Mesodermal cell (in vitro differentiated cells): ENCODE measurements around the gene DHRS4. TPM values are rescaled to one million over a fixed set of nuclear protein-coding genes. Genes with fewer than 3 reads are reported as not detected.

Source experiments
- H3K27ac ChIP-seq: 2 replicates; pipeline ENCODE4 v1.7.0; 2013; ENCODE audit warnings: mild to moderate bottlenecking, low read depth, low read length, moderate library complexity; ENCODE audit not compliant: severe bottlenecking
- H3K36me3 ChIP-seq: 2 replicates; pipeline ENCODE4 v1.7.1; 2013; ENCODE audit warnings: mild to moderate bottlenecking, low read length, moderate library complexity; ENCODE audit not compliant: control insufficient read depth, insufficient read depth
- H3K4me1 ChIP-seq: one replicate; pipeline ENCODE4 v1.7.1; 2013; ENCODE audit warnings: mild to moderate bottlenecking, low read length; ENCODE audit not compliant: insufficient read depth, control insufficient read depth, poor library complexity, severe bottlenecking
- H3K4me3 ChIP-seq: 2 replicates; pipeline ENCODE4 v1.7.0; 2013; ENCODE audit warnings: low read length, control low read depth, mild to moderate bottlenecking; ENCODE audit not compliant: insufficient read depth, poor library complexity, severe bottlenecking; ENCODE audit errors: extremely low read depth
- H3K9me3 ChIP-seq: 2 replicates; pipeline ENCODE4 v1.7.1; 2013; ENCODE audit warnings: mild to moderate bottlenecking, low read length, moderate library complexity; ENCODE audit not compliant: control insufficient read depth
- WGBS, 2 experiments: methylation state at CpG; one replicate each; pipeline ENCODE4 v1.1.5; 2013; ENCODE audit warnings: missing lambda C conversion rate in 2 of 2; ENCODE audit not compliant: insufficient coverage in 2 of 2; 5-methylcytosine and 5-hydroxymethylcytosine counted together
- polyA plus RNA-seq, 2 experiments: library from polyadenylated mRNA; stranded (reverse); fragments of 50-300 nt; gene quantifications; one replicate each; pipeline ENCODE4 v1.2.3, GENCODE V29; 2013

Gene DHRS4
- polyA plus RNA-seq (2013, experiment 1 of 2), result 15.9 TPM
- 14.8 TPM for polyA plus RNA-seq (2013, experiment 2 of 2)

DNA sequence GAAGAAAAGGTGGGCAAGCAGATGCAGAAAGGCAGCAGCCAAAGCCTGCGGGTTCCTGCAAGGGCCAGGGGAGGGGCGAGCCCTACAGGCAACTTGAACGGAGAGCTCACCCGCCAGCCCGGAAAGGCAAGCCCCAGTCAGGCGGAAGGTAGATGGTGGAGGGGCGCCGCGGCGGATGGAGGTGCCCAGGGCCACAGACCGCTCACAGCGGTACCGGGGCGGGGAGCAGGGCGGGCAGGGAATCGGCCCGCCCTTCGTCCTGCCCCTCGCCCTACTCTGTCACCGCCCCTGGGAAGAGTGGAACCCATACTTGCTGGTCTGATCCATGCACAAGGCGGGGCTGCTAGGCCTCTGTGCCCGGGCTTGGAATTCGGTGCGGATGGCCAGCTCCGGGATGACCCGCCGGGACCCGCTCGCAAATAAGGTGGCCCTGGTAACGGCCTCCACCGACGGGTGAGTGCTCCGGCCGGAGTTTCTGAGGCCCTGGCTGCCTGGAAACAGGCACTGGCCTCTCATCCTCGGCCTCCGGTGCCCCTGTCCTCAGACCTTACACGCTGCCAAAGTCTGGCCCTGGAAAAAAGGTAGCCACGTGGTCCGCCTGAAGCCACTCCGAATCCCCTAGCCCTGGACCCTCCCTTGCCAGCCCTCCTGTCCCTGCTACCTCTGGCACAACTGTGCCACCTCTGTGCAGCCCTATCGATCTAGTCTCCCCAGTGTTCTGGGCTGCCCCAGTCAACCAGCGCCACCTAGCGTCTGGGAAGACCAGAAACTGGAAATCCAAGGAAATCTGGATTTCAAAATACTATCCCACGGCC, at the start of gene DHRS4:
DHRS4 (plus strand) TSS at position 307 of the 815 bp plus-strand sequence; CDS start at position 326, 19 bp downstream.
- 0 to 2% methylated on average over 39 to 43 of the region's 44 CpGs for WGBS, 2 experiments
- Histone ChIP-seq H3K9me3 (peaks cover 5% of the 10 kb centered on the region), H3K4me1 (peaks cover 9% of the 10 kb centered on the region), H3K4me3 (peak within 1 kb of the TSS; percentile 71), H3K27ac (peak within 1 kb of the TSS; percentile 43), H3K36me3 (no peaks in the 10 kb centered on the region)

DNA sequence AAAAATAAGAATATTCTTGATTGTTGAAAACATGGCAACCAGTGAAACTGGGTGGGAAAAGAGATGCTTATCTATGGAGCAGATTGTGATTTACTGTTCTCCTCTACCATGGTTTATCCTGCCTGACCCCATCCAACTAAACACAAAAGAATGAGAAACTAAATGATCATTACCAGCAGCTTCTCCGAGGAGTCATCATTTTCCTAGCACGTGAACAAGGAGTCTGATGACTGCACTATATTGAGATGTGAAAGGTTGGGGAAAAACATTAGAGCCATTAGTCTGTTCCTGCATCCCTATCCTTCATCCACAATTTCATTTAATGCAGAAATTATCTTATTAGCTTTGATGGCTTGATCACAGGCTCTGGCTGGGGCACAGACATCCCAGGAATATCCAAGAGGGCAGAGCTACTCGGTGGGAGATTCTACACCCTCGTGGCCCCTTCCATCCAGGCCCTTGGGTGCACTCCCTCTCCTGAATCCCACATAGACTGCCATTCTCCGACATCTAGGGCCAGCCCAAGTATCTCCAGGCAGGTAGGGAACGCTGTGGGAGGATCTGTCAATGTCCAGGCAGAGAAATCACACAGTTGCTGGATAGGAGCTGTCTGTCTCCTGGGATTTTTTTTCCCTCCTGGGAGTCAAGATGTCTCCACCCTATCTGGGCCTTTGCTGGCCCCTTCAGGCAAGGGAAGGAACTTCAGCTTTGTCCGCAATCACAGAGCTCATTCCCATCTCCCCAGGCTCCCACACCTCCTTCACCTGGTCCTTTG, 43.3 kb upstream of the DHRS4 start:
- WGBS, 2 experiments, result 50 to 94% methylated on average over 2 to 3 of the region's 7 CpGs
- Histone ChIP-seq H3K9me3 (no peaks in the 10 kb centered on the region), H3K36me3 (no peaks in the 10 kb centered on the region), H3K4me1 (no peaks in the 10 kb centered on the region), H3K4me3 (no peak overlapping the region), H3K27ac (no peak overlapping the region)

DNA sequence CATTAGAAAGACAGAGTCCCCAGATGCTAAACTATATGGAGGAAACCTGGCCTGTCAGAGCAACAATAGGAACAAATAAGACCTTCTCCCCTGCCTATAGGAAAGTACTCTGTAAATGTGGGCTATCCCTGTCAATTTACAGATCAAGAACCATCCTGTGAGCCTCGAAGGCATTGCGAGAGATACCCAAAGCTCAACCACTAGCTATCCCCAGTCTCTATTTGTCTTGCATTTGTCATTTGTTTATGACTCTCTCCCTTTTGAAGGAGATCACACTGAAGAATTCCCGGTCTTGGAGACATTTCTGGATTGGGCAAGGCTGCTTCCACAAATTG, 42.7 kb upstream of the DHRS4 start:
- Histone ChIP-seq H3K36me3 (no peaks in the 10 kb centered on the region), H3K4me3 (no peak overlapping the region), H3K27ac (no peak overlapping the region), H3K4me1 (no peaks in the 10 kb centered on the region), H3K9me3 (no peaks in the 10 kb centered on the region)
- WGBS, 2 experiments, result 74 to 82% methylated on average over 3 of the region's 3 CpGs

DNA sequence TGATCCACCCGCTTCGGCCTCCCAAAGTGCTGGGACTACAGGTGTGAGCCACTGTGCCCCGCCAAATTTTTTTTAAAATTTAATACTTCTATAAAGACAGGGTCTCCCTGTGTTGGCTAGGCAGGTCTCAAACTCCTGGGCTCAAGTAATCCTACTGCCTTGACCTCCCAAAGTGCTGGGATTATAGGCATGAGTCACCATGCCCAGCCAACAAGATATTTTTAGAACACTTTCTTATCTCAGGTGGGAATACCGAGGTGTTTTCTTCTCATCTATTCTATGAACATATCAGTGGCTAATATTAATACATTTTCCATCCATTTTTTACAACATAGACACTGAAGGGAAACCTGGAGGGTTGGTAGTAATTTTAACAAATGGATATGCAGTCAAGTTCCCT, 38.0 kb upstream of the DHRS4 start:
- Histone ChIP-seq H3K9me3 (no peaks in the 10 kb centered on the region), H3K36me3 (no peaks in the 10 kb centered on the region), H3K4me3 (no peak overlapping the region), H3K4me1 (no peaks in the 10 kb centered on the region), H3K27ac (no peak overlapping the region)
- 84% methylated on average over 3 of the region's 4 CpGs; no CpG with 5 or more reads in 1 of the 2 experiments for WGBS, 2 experiments

DNA sequence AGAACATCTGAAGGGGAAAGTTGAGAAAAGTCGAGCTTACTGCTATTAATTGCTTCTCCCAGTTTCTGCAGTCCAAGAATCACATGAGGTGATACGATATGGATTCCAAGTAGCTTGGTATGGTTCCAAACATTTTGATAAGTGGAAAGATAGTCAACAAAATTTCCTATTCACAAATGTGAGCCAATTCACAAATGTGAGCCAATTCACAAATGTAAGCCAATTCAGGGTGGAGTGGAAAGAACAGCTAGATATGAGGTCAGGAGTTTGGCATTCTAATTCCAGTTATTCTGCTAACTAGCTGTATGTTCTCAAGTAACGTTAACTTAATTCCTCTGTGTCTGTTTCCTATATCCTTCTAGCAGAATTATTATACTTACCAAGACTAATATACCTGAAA, 37.6 kb upstream of the DHRS4 start:
- Histone ChIP-seq H3K9me3 (no peaks in the 10 kb centered on the region), H3K27ac (no peak overlapping the region)
- WGBS, 2 experiments, result 60% methylated on average over 1 of the region's 3 CpGs; no CpG with 5 or more reads in 1 of the 2 experiments

DNA sequence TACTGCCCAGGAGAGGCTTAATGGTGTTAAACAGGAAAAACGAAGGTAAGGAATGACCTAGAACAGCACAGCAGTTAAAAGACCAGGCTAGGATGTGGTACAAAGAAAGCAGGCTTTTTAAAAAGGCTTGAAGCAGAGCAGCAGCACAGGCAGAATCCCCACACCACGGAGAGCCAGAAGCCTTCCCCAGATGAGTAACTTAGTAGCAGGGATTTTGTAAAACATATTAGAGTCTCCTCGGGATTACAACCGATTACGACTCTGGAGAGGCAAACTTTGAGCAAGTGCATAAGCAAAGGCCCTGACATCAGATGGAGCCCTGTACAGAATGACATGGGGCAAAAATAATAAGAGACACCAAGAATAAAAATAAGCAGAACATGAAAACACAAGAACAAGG, 37.1 kb upstream of the DHRS4 start:
- Histone ChIP-seq H3K4me3 (no peak overlapping the region), H3K27ac (no peak overlapping the region)
- WGBS, 2 experiments, result 96% methylated on average over 3 to 4 of the region's 5 CpGs

More for the DNA sequence above, 37.6 kb upstream of the DHRS4 start:
- Histone ChIP-seq H3K4me3 (no peak overlapping the region), H3K4me1 (no peaks in the 10 kb centered on the region), H3K36me3 (no peaks in the 10 kb centered on the region)

DNA sequence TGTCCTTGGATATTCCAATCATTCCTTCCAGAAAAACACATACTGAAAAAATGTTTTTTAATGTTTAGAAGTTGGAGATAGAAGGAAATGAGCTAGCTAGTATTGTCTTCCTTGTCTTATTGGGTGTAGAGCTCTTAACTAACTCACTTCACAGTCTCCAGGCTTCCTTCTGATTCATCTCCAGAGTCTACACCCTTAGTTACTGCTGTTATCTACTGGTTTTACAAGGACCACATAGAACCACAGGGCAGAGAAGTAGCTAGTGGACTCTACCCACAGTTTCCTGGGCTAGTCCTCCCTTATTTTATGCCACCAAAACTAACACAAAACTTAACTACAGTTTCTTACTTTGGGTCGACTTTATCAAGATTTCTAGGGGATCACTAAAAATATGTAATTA, 31.0 kb upstream of the DHRS4 start:
- H3K4me1 ChIP-seq, result no peaks in the 10 kb centered on the region
- no peak overlapping the region for H3K4me3 ChIP-seq
- no peak overlapping the region for H3K27ac ChIP-seq
- no peaks in the 10 kb centered on the region for H3K9me3 ChIP-seq
- WGBS, 2 experiments, result no CpG with 5 or more reads among the region's 1 CpG
- no peaks in the 10 kb centered on the region for H3K36me3 ChIP-seq

More for the DNA sequence above, 37.1 kb upstream of the DHRS4 start:
- no peaks in the 10 kb centered on the region for H3K36me3 ChIP-seq
- H3K9me3 ChIP-seq, result no peaks in the 10 kb centered on the region
- no peaks in the 10 kb centered on the region for H3K4me1 ChIP-seq

DNA sequence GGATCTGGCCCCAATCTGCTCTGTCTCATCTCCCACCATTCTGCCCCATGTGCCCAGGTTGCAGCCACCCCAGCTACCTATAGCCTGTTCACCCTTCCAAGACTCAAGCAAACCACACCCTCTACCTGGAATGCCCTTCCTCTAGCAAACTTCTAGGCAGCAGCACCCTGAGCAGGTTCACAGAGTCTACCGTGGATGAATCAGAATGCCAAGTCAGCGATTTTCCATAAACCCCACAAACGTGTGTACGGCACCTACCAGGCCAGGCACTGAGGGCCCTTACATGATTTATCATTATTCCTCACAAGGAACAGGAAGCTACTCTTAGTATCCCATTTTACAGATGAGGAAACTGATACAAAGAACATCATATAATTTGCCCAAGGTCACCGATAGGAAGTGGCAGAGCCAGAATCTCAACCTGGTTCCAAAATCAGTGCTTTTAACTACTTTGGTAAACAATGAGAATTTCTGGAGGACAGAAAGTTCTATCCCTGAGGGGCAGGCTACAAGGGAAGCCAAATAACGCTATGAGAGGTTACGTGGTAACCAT, 28.0 kb upstream of the DHRS4 start:
- Histone ChIP-seq H3K4me3 (no peak overlapping the region), H3K9me3 (no peaks in the 10 kb centered on the region), H3K36me3 (no peaks in the 10 kb centered on the region), H3K27ac (no peak overlapping the region), H3K4me1 (no peaks in the 10 kb centered on the region)
- 90 to 100% methylated on average over 3 to 7 of the region's 7 CpGs for WGBS, 2 experiments

DNA sequence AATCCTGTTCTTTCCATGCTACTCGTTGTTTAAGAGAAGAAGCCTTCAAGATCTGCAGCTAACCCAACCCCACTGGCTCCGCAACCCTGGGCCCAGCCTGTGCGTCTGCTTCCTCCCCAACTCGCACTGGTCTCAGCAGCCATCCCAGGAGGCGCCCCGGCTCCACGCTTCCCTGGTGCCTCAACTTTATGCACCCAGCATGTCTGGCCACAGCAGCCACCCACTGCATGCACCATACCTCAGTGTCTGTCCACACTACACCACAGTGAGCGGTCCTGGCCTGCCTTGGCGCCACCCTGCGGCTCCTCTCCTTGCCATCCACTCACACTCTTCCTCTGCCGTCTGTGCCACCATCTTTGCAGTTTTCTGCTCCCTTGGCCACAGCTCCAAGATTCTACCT, 27.0 kb upstream of the DHRS4 start:
- 86 to 88% methylated on average over 9 to 10 of the region's 11 CpGs for WGBS, 2 experiments
- H3K36me3 ChIP-seq, result no peaks in the 10 kb centered on the region
- no peak overlapping the region for H3K27ac ChIP-seq
- no peaks in the 10 kb centered on the region for H3K9me3 ChIP-seq
- no peaks in the 10 kb centered on the region for H3K4me1 ChIP-seq
- H3K4me3 ChIP-seq, result no peak overlapping the region

DNA sequence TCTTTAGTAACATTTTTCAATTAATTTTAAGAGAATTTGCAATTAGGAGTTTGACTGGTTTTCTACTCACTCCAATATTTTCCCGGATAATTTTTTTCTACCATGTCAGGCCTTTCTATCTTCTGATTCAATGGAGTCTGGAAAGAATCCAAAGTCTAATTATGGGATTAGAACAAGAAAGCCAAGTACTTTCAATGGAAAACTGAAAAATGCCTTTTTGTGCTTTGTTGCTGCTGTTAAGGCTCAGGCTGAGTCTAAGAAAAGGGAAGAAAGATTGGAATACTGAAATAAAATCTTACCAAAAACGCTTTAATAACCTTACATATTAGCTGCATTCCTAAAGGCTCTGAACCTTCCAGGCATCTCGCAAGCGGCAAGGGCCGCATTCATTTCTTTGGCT, 24.4 kb upstream of the DHRS4 start:
- WGBS, 2 experiments, result no CpG with 5 or more reads among the region's 5 CpGs
- Histone ChIP-seq H3K4me1 (no peaks in the 10 kb centered on the region), H3K4me3 (no peak overlapping the region), H3K27ac (no peak overlapping the region), H3K36me3 (no peaks in the 10 kb centered on the region), H3K9me3 (no peaks in the 10 kb centered on the region)
